Measurements from ENCODE around the gene DPYSL4. TPM values are rescaled to one million over a fixed set of nuclear protein-coding genes. Genes with fewer than 3 reads are reported as not detected.

The DPYSL4 gene
- total RNA-seq, 2 experiments from 2014 or later = 15.0 to 15.2 TPM

DNA sequence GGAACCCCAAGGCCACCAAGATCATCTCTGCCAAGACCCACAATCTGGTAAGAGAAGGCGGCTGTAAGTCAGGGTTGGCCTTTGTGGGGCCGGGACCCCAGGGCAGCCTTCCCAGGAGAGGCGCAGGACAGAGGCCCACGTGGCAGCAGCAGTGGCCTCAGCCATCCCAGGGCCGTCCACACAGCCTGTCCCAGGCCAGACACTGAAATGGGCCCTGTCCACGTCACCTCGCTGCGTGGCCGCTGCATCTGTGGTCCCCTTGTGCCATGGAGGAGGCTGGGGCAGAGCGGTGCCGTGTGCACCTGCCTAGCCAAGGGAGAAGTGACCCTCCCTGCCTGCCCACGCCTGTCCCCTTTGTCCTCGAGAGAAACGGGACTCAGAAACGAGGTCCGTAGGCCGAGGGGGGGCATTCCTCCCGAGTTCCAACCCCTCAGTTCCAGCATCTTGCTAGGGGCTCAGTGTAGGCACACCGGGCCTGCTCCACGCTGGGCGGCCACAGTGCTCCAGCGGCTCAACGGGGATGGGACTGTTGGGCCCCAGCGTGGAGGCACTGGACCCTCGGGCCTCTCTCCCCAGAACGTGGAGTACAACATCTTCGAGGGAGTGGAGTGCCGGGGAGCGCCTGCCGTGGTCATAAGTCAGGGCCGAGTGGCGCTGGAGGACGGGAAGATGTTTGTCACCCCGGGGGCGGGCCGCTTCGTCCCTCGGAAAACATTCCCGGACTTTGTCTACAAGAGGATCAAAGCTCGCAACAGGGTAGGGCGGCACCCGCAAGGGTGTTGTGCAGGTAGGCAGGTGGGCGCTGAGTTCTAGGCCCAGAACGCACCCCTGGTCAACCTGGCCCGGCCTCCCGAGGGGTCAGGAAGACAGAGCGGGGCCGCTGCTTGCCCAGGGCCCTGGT, 15.6 kb downstream of the DPYSL4 start:
- Mint-ChIP-seq H3K36me3 (ENCODE audit: low read depth) (no peaks in the 10 kb centered on the region), H3K4me1 (no peaks in the 10 kb centered on the region), H3K27me3 (no peaks in the 10 kb centered on the region), H3K27ac (no peak overlapping the region), H3K4me3 (no peak overlapping the region), H3K9me3 (ENCODE audit: low read depth) (no peaks in the 10 kb centered on the region)
- no peak for ATAC-seq
- CTCF ChIA-PET = no interaction called here
- intact Hi-C loops (cut with DNase I, micrococcal nuclease) = no loop called here
- POLR2A ChIA-PET = no interaction called here
- no peak for DNase-seq

DNA sequence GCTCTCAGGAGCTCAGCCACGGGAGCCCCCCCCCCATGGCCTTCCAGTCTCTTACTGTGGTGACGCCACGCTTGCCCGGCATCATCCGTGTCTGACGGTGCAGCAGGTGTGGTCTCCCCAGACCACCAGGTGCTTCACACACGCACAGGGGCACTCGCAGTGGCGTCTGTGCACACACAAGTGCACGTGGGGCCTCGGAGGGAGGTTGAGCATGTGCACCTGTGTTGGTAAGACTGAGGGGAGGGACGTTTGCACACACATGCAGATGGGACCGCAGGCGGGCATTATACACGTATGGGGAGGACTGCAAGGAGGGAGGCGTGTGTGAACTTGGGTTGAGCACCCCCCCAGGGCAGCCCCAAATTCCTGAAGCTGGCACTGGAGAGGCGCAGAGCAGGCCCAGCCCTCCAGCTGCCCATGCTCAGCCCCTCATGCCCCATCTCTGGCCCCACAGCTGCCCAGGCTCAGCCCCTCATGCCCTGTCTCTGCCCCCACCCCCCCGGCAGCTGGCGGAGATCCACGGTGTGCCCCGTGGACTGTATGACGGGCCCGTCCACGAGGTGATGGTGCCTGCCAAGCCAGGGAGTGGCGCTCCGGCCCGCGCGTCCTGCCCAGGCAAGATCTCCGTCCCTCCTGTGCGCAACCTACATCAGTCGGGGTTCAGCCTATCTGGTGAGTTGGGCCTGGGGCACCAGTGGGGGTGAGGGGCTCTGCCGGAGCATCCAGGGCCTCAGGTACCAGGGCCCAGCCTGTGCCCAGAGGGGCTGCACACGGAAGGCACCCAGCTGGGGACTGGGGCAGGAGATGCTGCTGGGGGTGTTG, 16.7 kb downstream of the DPYSL4 start:
- Mint-ChIP-seq H3K27ac (no peak overlapping the region), H3K4me3 (no peak overlapping the region), H3K27me3 (no peaks in the 10 kb centered on the region), H3K4me1 (no peaks in the 10 kb centered on the region), H3K9me3 (ENCODE audit: low read depth) (no peaks in the 10 kb centered on the region), H3K36me3 (ENCODE audit: low read depth) (no peaks in the 10 kb centered on the region)
- DNase-seq (no peak), ATAC-seq (no peak)
- ChIA-PET CTCF (interaction anchor here (0.8 kb wide), 1 partner anchor 12 kb away, joined by 4 read pairs; no protein-coding TSS in a partner anchor), POLR2A (interaction anchor here (0.6 kb wide), 1 partner anchor 1053 kb away, joined by 4 read pairs; no protein-coding TSS in a partner anchor)
- intact Hi-C loops (cut with DNase I, micrococcal nuclease) = no loop called here

DNA sequence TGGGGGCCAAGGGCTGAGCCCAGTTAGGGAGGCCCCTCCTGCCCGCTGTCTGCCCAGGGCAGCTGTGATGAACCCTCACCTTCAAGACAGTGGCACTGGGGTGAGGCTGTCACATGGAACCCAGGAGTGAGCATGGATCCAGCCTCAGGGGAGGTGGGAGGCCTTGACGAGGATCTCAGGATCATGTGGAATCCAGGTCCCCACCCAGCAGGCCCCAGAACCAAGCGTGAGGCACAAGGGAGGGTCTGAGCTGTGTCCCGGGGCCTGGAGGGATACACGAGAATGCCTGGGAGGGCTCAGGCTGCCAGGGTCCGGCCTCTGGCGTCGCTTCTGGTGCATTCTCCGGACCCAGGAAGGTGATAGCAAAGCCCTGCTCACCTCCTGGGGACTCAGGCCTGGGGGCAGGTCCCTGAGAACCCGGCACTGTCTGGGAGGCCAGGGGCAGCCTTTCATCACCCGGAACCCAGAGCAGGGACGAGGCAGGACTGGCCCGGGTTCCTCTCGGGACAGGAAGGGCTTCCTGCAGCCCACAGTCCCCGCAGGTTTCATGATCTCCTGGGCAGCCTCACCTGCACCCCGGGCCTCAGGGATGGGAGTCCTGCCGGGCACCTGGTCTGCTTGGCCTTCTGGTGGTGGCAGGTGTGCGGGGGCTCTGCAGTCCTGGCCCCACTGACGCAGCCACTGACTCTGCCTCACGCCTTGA, 17.5 kb downstream of the DPYSL4 start:
- H3K27ac Mint-ChIP-seq = no peak overlapping the region
- ChIA-PET CTCF (no interaction called here), POLR2A (interaction anchor here (0.6 kb wide), 1 partner anchor 1052 kb away, joined by 4 read pairs; no protein-coding TSS in a partner anchor)
- H3K36me3 Mint-ChIP-seq (ENCODE audit: low read depth) = no peaks in the 10 kb centered on the region
- DNase-seq (no peak), ATAC-seq (no peak)
- no peaks in the 10 kb centered on the region for H3K4me1 Mint-ChIP-seq
- no peak overlapping the region for H3K4me3 Mint-ChIP-seq
- no peaks in the 10 kb centered on the region for H3K27me3 Mint-ChIP-seq
- intact Hi-C loops (cut with DNase I, micrococcal nuclease) = no loop called here
- H3K9me3 Mint-ChIP-seq (ENCODE audit: low read depth) = no peaks in the 10 kb centered on the region

DNA sequence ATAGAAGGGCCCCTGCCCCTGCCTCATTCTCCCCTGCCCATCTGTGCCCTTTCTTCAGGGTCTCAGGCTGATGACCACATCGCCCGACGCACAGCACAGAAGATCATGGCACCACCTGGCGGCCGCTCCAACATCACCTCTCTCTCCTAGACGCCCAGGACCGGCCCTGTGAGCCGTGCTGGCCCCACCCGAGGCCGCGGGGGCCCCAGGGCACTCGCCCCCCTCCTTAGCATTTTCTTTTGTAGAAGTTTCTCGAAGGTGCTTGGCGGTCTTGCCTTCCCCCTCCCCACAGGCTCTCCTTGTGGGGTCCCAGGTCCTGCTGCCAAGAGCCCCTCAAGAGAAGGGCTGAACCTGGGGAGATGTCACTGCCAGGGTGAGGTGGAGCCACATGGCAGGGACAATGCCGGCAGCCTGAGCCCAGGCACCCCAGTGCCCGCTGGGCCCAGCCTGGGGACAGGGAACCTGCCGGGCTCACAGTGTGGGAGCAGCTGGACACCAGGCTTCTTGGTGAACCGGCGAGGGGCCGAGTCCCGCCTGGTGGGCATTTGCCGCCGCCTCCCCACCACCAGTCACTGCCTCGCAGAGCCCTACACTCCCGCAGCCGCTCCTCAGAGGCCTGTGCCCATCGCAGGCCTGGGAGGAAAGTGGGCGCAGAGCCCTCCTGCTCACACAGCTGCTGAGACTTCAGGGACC, 18.2 kb downstream of the DPYSL4 start:
- no peak overlapping the region for H3K27ac Mint-ChIP-seq
- ChIA-PET POLR2A (no interaction called here), CTCF (no interaction called here)
- H3K36me3 Mint-ChIP-seq (ENCODE audit: low read depth) = no peaks in the 10 kb centered on the region
- intact Hi-C loops (cut with DNase I, micrococcal nuclease) = no loop called here
- no peaks in the 10 kb centered on the region for H3K4me1 Mint-ChIP-seq
- no peaks in the 10 kb centered on the region for H3K9me3 Mint-ChIP-seq (ENCODE audit: low read depth)
- H3K27me3 Mint-ChIP-seq = no peaks in the 10 kb centered on the region
- DNase-seq (no peak), ATAC-seq (no peak)
- H3K4me3 Mint-ChIP-seq = no peak overlapping the region

DNA sequence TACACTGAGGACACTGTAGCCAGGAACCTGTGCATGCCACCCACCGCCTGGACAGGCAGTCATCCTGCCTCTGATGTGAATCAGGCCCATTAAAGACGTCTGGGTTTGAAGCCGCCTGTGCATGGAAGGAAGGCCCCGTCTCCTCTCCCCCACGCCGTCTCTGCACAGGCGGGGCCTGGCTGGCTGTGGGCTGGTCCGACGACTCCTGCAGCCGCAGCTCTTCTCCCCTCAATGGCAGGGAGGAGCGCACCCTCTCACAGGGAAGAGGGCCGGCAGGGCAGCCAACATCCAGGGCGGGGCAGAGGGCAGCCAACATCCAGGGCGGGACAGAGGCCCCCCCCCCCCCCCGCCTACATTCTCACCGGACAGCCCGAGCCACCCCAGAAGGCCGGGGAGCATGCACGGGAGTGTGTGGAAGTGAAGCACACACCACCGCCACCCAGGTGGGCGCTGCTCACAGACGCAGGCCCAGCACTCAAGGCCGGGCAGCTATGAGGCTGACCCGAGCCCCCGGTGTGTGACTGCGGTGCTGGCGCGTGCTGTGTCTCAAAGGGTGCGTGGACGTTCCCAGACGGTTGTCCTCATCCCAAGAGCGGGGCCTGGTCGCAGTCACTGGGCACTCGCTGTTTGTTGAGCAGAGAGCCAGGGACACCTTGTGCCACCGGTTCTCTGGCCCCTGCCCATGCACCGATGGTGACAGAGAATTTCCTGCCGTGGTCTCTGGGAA, 19.1 kb downstream of the DPYSL4 start:
- ChIA-PET POLR2A (no interaction called here), CTCF (no interaction called here)
- Mint-ChIP-seq H3K36me3 (ENCODE audit: low read depth) (no peaks in the 10 kb centered on the region), H3K27me3 (no peaks in the 10 kb centered on the region), H3K4me3 (no peak overlapping the region), H3K9me3 (ENCODE audit: low read depth) (no peaks in the 10 kb centered on the region), H3K27ac (no peak overlapping the region), H3K4me1 (no peaks in the 10 kb centered on the region)
- ATAC-seq (no peak), DNase-seq (no peak)
- intact Hi-C loops (cut with DNase I, micrococcal nuclease) = no loop called here

DNA sequence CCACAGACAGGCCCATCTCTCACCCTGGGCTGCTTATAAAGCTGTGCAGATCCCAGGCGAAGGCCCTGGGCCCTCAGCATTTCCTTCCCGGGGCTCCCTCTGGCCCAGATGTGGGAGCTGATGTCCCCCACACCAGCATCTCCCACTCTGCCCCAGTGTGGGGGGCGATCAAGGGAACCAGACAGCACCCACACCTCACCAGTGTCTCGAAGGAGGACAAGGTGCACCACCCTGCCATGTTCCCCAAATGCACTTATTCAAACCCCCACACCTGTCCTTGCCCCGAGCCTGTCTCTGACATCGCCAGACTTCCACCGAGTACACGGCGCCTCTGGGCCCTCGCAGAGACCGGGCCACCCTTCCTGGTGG, 19.6 kb downstream of the DPYSL4 start:
- intact Hi-C loops (cut with DNase I, micrococcal nuclease) = no loop called here
- Mint-ChIP-seq H3K4me1 (no peaks in the 10 kb centered on the region), H3K4me3 (no peak overlapping the region), H3K9me3 (ENCODE audit: low read depth) (no peaks in the 10 kb centered on the region), H3K27me3 (no peaks in the 10 kb centered on the region), H3K36me3 (ENCODE audit: low read depth) (no peaks in the 10 kb centered on the region), H3K27ac (no peak overlapping the region)
- ChIA-PET CTCF (no interaction called here), POLR2A (no interaction called here)
- no peak for ATAC-seq
- DNase-seq = no peak

DNA sequence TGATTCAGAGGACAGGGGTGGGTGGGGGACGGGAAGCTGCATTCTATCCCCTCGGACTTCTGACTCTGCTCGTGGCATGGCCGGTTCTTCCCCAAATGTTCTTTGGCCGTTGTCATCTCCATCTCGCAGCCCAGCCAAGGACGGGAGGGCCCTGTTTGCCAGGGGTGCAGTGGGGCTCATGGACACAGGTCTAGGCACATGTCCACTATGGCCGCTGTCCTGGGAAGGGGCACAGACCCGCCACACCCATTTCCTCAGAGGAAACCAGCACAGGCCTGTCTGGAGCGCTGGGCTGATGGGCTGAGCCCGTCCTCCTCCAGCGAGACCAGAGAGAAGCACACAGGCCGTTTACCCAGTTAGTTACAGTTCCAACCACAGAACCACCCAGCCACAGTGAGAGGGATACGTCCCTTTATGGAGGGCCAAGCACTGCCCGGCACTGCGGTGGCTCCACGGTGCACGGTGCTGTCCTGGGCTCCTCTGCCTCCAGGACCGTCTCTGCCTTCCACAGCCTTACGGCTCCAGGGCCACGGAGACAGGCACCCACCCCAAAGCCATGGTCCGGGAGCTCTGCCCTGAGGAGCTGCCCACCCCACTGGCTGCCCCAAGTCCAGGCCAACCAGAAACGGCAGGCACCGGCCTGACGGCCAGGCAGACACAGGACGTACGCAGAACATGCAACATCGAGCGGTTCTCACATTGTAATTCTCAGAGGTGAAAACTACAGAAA, 20.2 kb downstream of the DPYSL4 start:
- Mint-ChIP-seq H3K27me3 (no peaks in the 10 kb centered on the region), H3K36me3 (ENCODE audit: low read depth) (no peaks in the 10 kb centered on the region), H3K27ac (no peak overlapping the region), H3K4me3 (no peak overlapping the region), H3K9me3 (ENCODE audit: low read depth) (no peaks in the 10 kb centered on the region), H3K4me1 (no peaks in the 10 kb centered on the region)
- ATAC-seq (no peak), DNase-seq (no peak)
- intact Hi-C loops (cut with DNase I, micrococcal nuclease) = no loop called here
- POLR2A ChIA-PET = no interaction called here
- CTCF ChIA-PET = no interaction called here

DNA sequence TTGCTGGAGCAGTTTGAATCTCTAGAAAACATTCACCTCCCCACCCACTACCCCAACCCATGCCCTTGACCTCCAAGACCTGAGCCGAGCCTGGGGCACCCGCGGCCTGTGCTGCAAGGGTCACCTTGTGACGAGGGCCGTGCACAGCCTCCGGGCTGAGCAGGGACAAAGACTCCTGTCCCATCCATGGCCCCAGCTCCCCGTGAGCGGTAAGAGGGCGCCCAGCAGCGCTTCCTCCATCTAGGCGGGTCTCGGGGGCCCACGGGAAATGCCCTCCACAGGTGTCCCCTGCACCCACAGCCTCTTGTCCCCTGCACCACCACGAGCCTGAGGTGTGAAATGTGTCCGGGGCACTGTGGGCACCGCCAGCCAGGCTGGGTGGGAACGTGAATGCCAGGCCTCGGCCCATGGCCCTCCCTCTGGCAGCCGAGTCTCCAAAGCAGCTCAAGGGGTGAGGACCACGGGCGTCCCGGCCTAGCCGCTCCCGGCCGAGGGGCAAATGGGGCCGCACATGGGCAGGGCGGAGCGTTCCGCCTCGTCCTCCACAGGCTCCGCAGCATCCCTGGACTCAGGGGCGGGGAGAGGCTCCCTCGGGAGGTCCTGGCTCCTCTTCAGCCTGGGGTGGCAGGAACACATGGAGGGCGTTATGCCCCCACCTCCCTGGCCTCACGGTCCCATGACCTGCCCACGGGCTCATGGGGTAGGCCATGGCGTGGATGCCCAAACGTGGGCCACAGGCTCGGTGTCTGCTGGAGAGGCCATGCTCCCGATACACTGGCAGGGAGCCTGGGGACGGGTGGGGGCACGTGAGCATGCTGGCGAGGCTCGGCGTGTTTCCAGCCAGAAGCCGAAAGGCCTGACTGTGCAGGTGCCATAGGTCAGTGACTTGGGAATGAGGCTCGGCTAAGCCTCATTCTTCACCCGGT, 21.1 kb downstream of the DPYSL4 start:
- Mint-ChIP-seq H3K27me3 (no peaks in the 10 kb centered on the region), H3K4me3 (no peak overlapping the region), H3K36me3 (ENCODE audit: low read depth) (peaks cover 7% of the 10 kb centered on the region), H3K4me1 (no peaks in the 10 kb centered on the region), H3K27ac (no peak overlapping the region), H3K9me3 (ENCODE audit: low read depth) (no peaks in the 10 kb centered on the region)
- CTCF ChIA-PET = no interaction called here
- intact Hi-C loops (cut with DNase I, micrococcal nuclease) = no loop called here
- ATAC-seq = no peak
- POLR2A ChIA-PET = no interaction called here
- DNase-seq = no peak

DNA sequence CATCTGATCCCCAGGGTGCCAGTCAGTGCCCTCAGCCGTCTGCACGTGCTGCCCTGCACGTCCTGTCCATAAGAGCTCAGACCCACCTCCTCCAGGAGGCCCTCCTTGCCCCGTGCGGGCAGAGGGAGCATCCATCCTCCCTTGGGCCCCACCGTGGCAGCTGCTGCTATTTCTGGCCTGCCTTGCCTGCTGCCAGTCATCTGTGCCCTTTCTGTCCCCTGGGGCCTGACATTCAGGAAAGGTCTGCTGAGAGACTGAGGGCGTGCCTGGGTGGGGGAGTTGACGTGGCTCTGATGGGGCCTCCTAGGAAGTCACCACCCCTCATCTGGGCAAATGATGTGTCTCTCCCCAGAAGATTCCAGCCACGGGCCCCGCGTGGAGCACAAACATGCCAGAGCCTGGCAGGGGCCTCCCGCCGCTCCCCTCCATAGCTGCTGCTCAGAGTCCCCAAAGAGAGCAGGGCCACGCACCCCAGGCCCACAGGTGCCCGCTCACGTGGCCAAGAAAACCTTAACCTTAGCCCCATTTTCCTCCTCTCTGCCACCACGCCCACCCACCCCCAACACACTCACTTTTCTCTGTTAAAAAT, 21.8 kb downstream of the DPYSL4 start:
- Mint-ChIP-seq H3K9me3 (ENCODE audit: low read depth) (peaks cover 3% of the 10 kb centered on the region), H3K27ac (no peak overlapping the region), H3K4me3 (no peak overlapping the region), H3K4me1 (no peaks in the 10 kb centered on the region), H3K36me3 (ENCODE audit: low read depth) (peaks cover 14% of the 10 kb centered on the region), H3K27me3 (no peaks in the 10 kb centered on the region)
- ChIA-PET POLR2A (no interaction called here), CTCF (no interaction called here)
- no peak for ATAC-seq
- no peak for DNase-seq
- intact Hi-C loops (cut with DNase I, micrococcal nuclease) = no loop called here
